Suppressor macrophage treated with lipopolysaccharide for 4 hours (primary cell): ENCODE measurements around the gene GASK1B.
A peak's percentile ranks its signal among the peaks of the same experiment; 100 is the strongest.

Experiments used
- DNase-seq: peaks from one replicate; pipeline ENCODE4 v3.0.0-alpha.2; 2020

GASK1B gene

GRCh38 chr4:158134222-158134621 is 38.6 kb downstream of the GASK1B start:
- no peak for DNase-seq

GRCh38 chr4:158133551-158133950 is 39.3 kb downstream of the GASK1B start:
- DNase-seq = peak; percentile 13

DNA sequence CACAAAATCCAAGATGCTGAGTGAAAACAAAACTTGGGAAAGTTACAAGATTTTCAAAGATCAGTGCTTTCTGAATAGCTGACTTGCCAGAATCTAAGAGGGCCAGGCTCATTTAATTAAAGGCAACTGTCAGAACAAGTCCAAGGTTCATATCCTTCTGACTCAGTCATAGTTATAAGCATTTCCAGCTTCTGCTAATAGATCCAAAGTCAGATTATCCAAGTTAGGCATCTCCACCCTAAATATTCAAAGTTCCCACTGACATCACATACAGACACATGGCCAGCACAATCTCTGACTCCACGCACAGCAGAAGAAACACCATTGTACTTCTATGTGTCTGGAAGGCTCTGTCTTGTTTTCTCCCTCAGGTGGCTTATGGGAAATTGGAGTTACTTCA is 41.8 kb downstream of the GASK1B start:
- no peak for DNase-seq

GRCh38 chr4:158130204-158130603 is 42.6 kb downstream of the GASK1B start:
- no peak for DNase-seq

- DNase-seq = peak; percentile 34
These were observed 43.1 kb downstream of the GASK1B start for GRCh38 chr4:158129694-158130093.

- DNase-seq = no peak
These were observed 44.3 kb downstream of the GASK1B start for GRCh38 chr4:158128540-158128939.

GRCh38 chr4:158125310-158125709 is 47.5 kb downstream of the GASK1B start:
- no peak for DNase-seq
